ENCODE measurements around the gene FRMD1. TPM values are rescaled to one million over a fixed set of nuclear protein-coding genes. Genes with fewer than 3 reads are reported as not detected.

Gene FRMD1
- total RNA-seq, 4 donors from 2014 or later: 0.79 to 4.8 (median 1.7) TPM

- TF ChIP-seq CTCF (IDR thresholded peaks at IDR 0.05): no peak
- ATAC-seq (ENCODE audit: low FRiP score) (no peak), DNase-seq (ENCODE audit: low spot score) (no peak)
Measured at GRCh38 chr6:168050225-168050880, 28.7 kb downstream of the FRMD1 start.

GRCh38 chr6:168049706-168050224, 29.2 kb downstream of the FRMD1 start:
- no peak for TF ChIP-seq CTCF (IDR thresholded peaks at IDR 0.05)
- ATAC-seq (ENCODE audit: low FRiP score) (no peak), DNase-seq (ENCODE audit: low spot score) (no peak)

GRCh38 chr6:168049277-168049676, 29.7 kb downstream of the FRMD1 start:
- no peak for ATAC-seq (ENCODE audit: low FRiP score)
- DNase-seq (ENCODE audit: low spot score): no peak
- no peak for TF ChIP-seq CTCF (IDR thresholded peaks at IDR 0.05)

- TF ChIP-seq CTCF (IDR thresholded peaks at IDR 0.05): no peak
- DNase-seq (ENCODE audit: low spot score) (no peak), ATAC-seq (ENCODE audit: low FRiP score) (no peak)
Measured at GRCh38 chr6:168048724-168049025, 30.3 kb downstream of the FRMD1 start.

GRCh38 chr6:168047841-168048723, 30.9 kb downstream of the FRMD1 start:
- ATAC-seq (ENCODE audit: low FRiP score) (no peak), DNase-seq (ENCODE audit: low spot score) (no peak)
- no peak for TF ChIP-seq CTCF (IDR thresholded peaks at IDR 0.05)

- ATAC-seq (ENCODE audit: low FRiP score) (no peak), DNase-seq (ENCODE audit: low spot score) (no peak)
- TF ChIP-seq CTCF (IDR thresholded peaks at IDR 0.05): no peak
Measured at GRCh38 chr6:168046696-168047095, 32.3 kb downstream of the FRMD1 start.

Measured in omental fat pad (tissue), 4 donors.